ENCODE measurements around the gene ADAM19.

DNA sequence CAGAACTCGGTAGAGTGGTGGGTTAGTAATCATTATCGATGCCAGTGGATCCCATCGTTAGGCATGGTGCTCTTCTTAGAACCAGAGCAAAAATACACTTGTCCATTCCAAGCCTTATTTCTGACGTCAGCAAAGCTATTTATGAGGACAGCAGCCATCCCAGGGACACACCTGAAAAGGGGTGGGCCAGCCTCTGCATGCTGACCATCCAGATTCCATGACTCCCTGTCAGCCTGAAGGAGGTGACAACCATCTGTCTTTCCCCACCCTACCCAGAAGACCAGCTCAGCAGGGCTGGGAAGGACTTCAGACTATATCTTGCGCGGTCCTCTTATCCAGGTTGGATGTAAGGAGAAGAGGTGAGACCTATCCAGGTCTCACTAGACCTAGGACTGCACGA, 121.3 kb downstream of the ADAM19 start:
- TF ChIP-seq CTCF (conservative IDR thresholded peaks at IDR 0.05; ENCODE audit: low read length): no peak
- TF ChIP-seq EZH2phosphoT487 (IDR thresholded peaks at IDR 0.05; ENCODE audit: borderline replicate concordance): no peak

Data from Loucy (cell line).